H9 (cell line): ENCODE data around the gene CTH. TPM values are rescaled to one million over a fixed set of nuclear protein-coding genes. Genes with fewer than 3 reads are reported as not detected.

Experiments
- DNase-seq: peaks from one replicate; pipeline ENCODE4 v3.0.0-alpha.2; 2017
- H2AFZ ChIP-seq: one replicate; pipeline ENCODE4 v1.6.1; 2013; ENCODE audit warnings: mild to moderate bottlenecking, low read length, control low read depth, moderate library complexity
- H2AK5ac ChIP-seq: 2 replicates; pipeline ENCODE4 v1.6.1; 2013; ENCODE audit warnings: low read length, control low read depth, mixed read lengths; ENCODE audit not compliant: insufficient read length
- H2BK120ac ChIP-seq: one replicate; pipeline ENCODE4 v1.6.1; 2013; ENCODE audit warnings: low read depth, mild to moderate bottlenecking, low read length, control low read depth, inconsistent platforms; ENCODE audit not compliant: poor library complexity, severe bottlenecking
- H2BK12ac ChIP-seq: 2 replicates; pipeline ENCODE4 v1.6.1; 2013; ENCODE audit warnings: low read length, control low read depth, mixed read lengths, low read depth; ENCODE audit not compliant: insufficient read length
- H2BK15ac ChIP-seq: 2 replicates; pipeline ENCODE4 v1.6.1; 2013; ENCODE audit warnings: low read depth, low read length, control low read depth
- H2BK20ac ChIP-seq: one replicate; pipeline ENCODE4 v1.6.1; 2013; ENCODE audit warnings: low read depth, mild to moderate bottlenecking, low read length, control low read depth, inconsistent platforms; ENCODE audit not compliant: poor library complexity, severe bottlenecking
- H2BK5ac ChIP-seq: 2 replicates; pipeline ENCODE4 v1.6.1; 2013; ENCODE audit warnings: low read length, control low read depth, mixed read lengths; ENCODE audit not compliant: insufficient read length
- H3K14ac ChIP-seq: 2 replicates; pipeline ENCODE4 v1.6.1; 2013; ENCODE audit warnings: low read length, control low read depth; ENCODE audit not compliant: insufficient read depth
- H3K18ac ChIP-seq: 2 replicates; pipeline ENCODE4 v1.6.1; 2013; ENCODE audit warnings: low read depth, mild to moderate bottlenecking, mixed read lengths, low read length, control low read depth; ENCODE audit not compliant: insufficient read length
- H3K23ac ChIP-seq: 2 replicates; pipeline ENCODE4 v1.6.1; 2013; ENCODE audit warnings: low read length, control low read depth, mixed read lengths, low read depth; ENCODE audit not compliant: insufficient read length
- H3K23me2 ChIP-seq: 2 replicates; pipeline ENCODE4 v1.6.1; 2013; ENCODE audit warnings: low read depth, mild to moderate bottlenecking, mixed read lengths, low read length, control low read depth; ENCODE audit not compliant: insufficient read length, poor library complexity, severe bottlenecking
- H3K27ac ChIP-seq: 2 replicates; pipeline ENCODE4 v1.5.1; 2013; ENCODE audit warnings: low read length, control low read depth, mixed read lengths, low read depth; ENCODE audit not compliant: insufficient read length
- H3K27me3 ChIP-seq: 2 replicates; pipeline ENCODE4 v1.6.1; 2013; ENCODE audit warnings: low read length, control low read depth, inconsistent platforms; ENCODE audit not compliant: insufficient read depth
- H3K4ac ChIP-seq: 2 replicates; pipeline ENCODE4 v1.6.1; 2013; ENCODE audit warnings: low read depth, mild to moderate bottlenecking, control low read depth, inconsistent platforms, low read length, moderate library complexity
- H3K4me1 ChIP-seq: 2 replicates; pipeline ENCODE4 v1.6.1; 2013; ENCODE audit warnings: low read length, control low read depth, inconsistent platforms; ENCODE audit not compliant: insufficient read depth
- H3K4me2 ChIP-seq: 2 replicates; pipeline ENCODE4 v1.6.1; 2013; ENCODE audit warnings: low read length, control low read depth, mixed read lengths; ENCODE audit not compliant: insufficient read length, insufficient read depth
- H3K56ac ChIP-seq: 2 replicates; pipeline ENCODE4 v1.6.1; 2013; ENCODE audit warnings: low read depth, mild to moderate bottlenecking, mixed read lengths, low read length, control low read depth; ENCODE audit not compliant: insufficient read length
- H3K79me1 ChIP-seq: 2 replicates; pipeline ENCODE4 v1.6.1; 2013; ENCODE audit warnings: low read depth, mild to moderate bottlenecking, moderate library complexity, low read length, control low read depth, inconsistent platforms; ENCODE audit not compliant: insufficient read depth, poor library complexity, severe bottlenecking
- H3K79me2 ChIP-seq: 2 replicates; pipeline ENCODE4 v1.6.1; 2013; ENCODE audit warnings: low read length, control low read depth, inconsistent platforms; ENCODE audit not compliant: insufficient read depth
- H3K9ac ChIP-seq: 2 replicates; pipeline ENCODE4 v1.6.1; 2013; ENCODE audit warnings: low read length, control low read depth, mixed read lengths; ENCODE audit not compliant: insufficient read length; ENCODE audit errors: extremely low read depth
- H3K9me3 ChIP-seq: one replicate; pipeline ENCODE4 v1.6.1; 2013; ENCODE audit warnings: low read depth, low read length, inconsistent platforms; ENCODE audit not compliant: control insufficient read depth
- H3T11ph ChIP-seq: one replicate; pipeline ENCODE4 v1.6.1; 2013; ENCODE audit warnings: mild to moderate bottlenecking, low read length, control low read depth, inconsistent platforms
- H4K20me1 ChIP-seq: one replicate; pipeline ENCODE4 v1.6.1; 2013; ENCODE audit not compliant: control insufficient read depth, insufficient read length, insufficient read depth
- H4K5ac ChIP-seq: 2 replicates; pipeline ENCODE4 v1.6.1; 2013; ENCODE audit warnings: low read depth, mild to moderate bottlenecking, mixed read lengths, low read length, control low read depth; ENCODE audit not compliant: insufficient read length
- H4K8ac ChIP-seq: replicated peaks from 2 replicates; pipeline ENCODE4 v1.6.1; 2013; ENCODE audit warnings: low read length, control low read depth, mixed read lengths, low read depth; ENCODE audit not compliant: insufficient read length
- H4K91ac ChIP-seq: 2 replicates; pipeline ENCODE4 v1.6.1; 2013; ENCODE audit warnings: low read depth, mild to moderate bottlenecking, moderate library complexity, mixed read lengths, low read length, control low read depth; ENCODE audit not compliant: insufficient read length
- H3K27ac Mint-ChIP-seq, 3 experiments: 2 replicates in 2 of 3; 3 replicates in 1 of 3; pipeline ENCODE4 v1.8.0; 2020 to 2021; ENCODE audit warnings: mixed read lengths in 3 of 3, mild to moderate bottlenecking in 1 of 3, moderate library complexity in 1 of 3
- H3K27me3 Mint-ChIP-seq: 2 replicates; pipeline ENCODE4 v1.8.0; 2021; ENCODE audit warnings: low read depth, mild to moderate bottlenecking, moderate library complexity, mixed read lengths
- H3K36me3 Mint-ChIP-seq, 3 experiments: 2 replicates in 2 of 3; 3 replicates in 1 of 3; pipeline ENCODE4 v1.8.0; 2020 to 2021; ENCODE audit warnings: low read depth in 3 of 3, mixed read lengths in 3 of 3; ENCODE audit not compliant: insufficient read depth in 1 of 3
- H3K4me1 Mint-ChIP-seq, 2 experiments: 2 replicates each; pipeline ENCODE4 v1.8.0; 2020; ENCODE audit warnings: mixed read lengths in 2 of 2
- H3K4me3 Mint-ChIP-seq, 2 experiments: 2 replicates in 1 of 2; 3 replicates in 1 of 2; pipeline ENCODE4 v1.8.0; 2020 to 2021; ENCODE audit warnings: mild to moderate bottlenecking in 2 of 2, mixed read lengths in 2 of 2, moderate library complexity in 1 of 2
- H3K9me3 Mint-ChIP-seq, 2 experiments: 2 replicates in 1 of 2; 3 replicates in 1 of 2; pipeline ENCODE4 v1.8.0; 2020; ENCODE audit warnings: mild to moderate bottlenecking in 2 of 2, mixed read lengths in 2 of 2, moderate library complexity in 1 of 2
- CTCF ChIP-seq: fragments of 200-600 bp; sonication (generic); conservative IDR thresholded peaks from 3 replicates; pipeline ENCODE4 v1.8.0; 2021; ENCODE audit warnings: antibody characterized with exemption, mild to moderate bottlenecking
- WGBS: extraction: QIAGEN DNeasy Blood & Tissue Kit; methylation state at CpG from one replicate; pipeline ENCODE4 v1.1.7; 2013; ENCODE audit warnings: missing lambda C conversion rate, low lambda C conversion rate, mixed read lengths; ENCODE audit not compliant: insufficient read length; ENCODE audit errors: extremely low coverage; 5-methylcytosine and 5-hydroxymethylcytosine counted together
- total RNA-seq: library from RNA; stranded (reverse); gene quantifications from 2 replicates; pipeline ENCODE4 v1.2.1, GENCODE V29; 2021

CTH gene
- total RNA-seq, 1 experiment from 2014 or later = 15.5 TPM

GRCh38 chr1:70405780-70406416 is 5.2 kb upstream of the CTH start:
- no peaks in the 10 kb centered on the region for H3K9me3 Mint-ChIP-seq
- H3K27me3 Mint-ChIP-seq = no peaks in the 10 kb centered on the region
- no peak overlapping the region for H2AFZ ChIP-seq
- no peaks in the 10 kb centered on the region for H3K79me2 ChIP-seq
- H3T11ph ChIP-seq = no peak overlapping the region
- no peak overlapping the region for H3K9ac ChIP-seq
- H3K56ac ChIP-seq = no peak overlapping the region
- no peak overlapping the region for H2BK12ac ChIP-seq
- no peak overlapping the region for H3K27ac ChIP-seq
- no peak overlapping the region for H3K4me3 Mint-ChIP-seq
- H3K79me1 ChIP-seq = no peaks in the 10 kb centered on the region
- H3K4me1 Mint-ChIP-seq = peaks cover 11 to 20% of the 10 kb centered on the region in 2 experiments
- no peak overlapping the region for H3K23ac ChIP-seq
- H2AK5ac ChIP-seq = no peak overlapping the region
- no peak overlapping the region for H3K14ac ChIP-seq
- H3K27ac Mint-ChIP-seq = no peak overlapping the region
- no peak overlapping the region for H2BK15ac ChIP-seq
- H4K8ac ChIP-seq = no peak overlapping the region
- H4K5ac ChIP-seq = no peak overlapping the region
- H4K91ac ChIP-seq = no peak overlapping the region
- no peaks in the 10 kb centered on the region for H4K20me1 ChIP-seq
- H2BK5ac ChIP-seq = no peak overlapping the region
- no peak overlapping the region for H3K4ac ChIP-seq
- no peak for TF ChIP-seq CTCF
- H3K23me2 ChIP-seq = peaks cover 6% of the 10 kb centered on the region
- no peaks in the 10 kb centered on the region for H3K4me1 ChIP-seq
- no peaks in the 10 kb centered on the region; a peak in 1 of 7 replicates for H3K36me3 Mint-ChIP-seq
- WGBS = no CpG with 5 or more reads among the region's 12 CpGs
- no peak overlapping the region for H3K4me2 ChIP-seq
- no peaks in the 10 kb centered on the region for H3K27me3 ChIP-seq
- no peak overlapping the region for H3K18ac ChIP-seq
- no peak overlapping the region for H2BK20ac ChIP-seq
- no peak for DNase-seq
- H3K9me3 ChIP-seq = no peaks in the 10 kb centered on the region
- no peak overlapping the region for H2BK120ac ChIP-seq
